Medulla oblongata (tissue), 1 donor: Measurements from ENCODE around the gene ANGPT4.
A peak's percentile ranks its signal among the peaks of the same experiment; 100 is the strongest.
"Not testable (repeated sequence)": the region's sequence is repeated elsewhere in the genome, so short reads cannot be mapped to it uniquely, and the experiment has no call there.

ENCODE experiments used
- DNase-seq: peaks from one replicate; pipeline ENCODE4 v3.0.0-alpha.2; 2015; ENCODE audit errors: extremely low spot score

Gene ANGPT4

DNA sequence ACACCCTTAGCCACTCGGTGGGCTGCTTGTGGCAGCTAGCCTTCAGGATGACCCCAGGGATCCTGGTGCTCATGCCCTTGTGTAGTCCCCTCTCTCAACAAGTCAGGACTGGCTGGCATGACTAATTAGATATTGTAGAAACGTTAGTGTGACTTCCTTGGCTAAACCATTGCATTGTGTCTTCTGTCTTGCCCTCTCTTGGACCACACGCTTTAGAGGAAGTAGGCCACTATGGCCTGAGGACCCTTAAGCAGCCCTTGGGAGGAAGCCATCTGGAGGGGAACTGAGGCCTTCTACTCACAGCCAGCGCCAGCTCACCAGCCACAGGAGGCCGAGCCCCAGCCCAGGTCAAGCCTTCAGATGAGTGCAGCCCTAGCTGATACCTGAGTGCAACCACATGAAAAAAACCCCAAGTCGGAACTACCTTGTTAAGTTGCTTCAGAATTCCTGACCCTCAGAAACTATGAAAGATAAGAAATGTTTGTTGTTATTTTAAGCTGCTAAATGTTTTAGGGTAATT, 10.1 kb downstream of the ANGPT4 start:
- no peak for DNase-seq

DNA sequence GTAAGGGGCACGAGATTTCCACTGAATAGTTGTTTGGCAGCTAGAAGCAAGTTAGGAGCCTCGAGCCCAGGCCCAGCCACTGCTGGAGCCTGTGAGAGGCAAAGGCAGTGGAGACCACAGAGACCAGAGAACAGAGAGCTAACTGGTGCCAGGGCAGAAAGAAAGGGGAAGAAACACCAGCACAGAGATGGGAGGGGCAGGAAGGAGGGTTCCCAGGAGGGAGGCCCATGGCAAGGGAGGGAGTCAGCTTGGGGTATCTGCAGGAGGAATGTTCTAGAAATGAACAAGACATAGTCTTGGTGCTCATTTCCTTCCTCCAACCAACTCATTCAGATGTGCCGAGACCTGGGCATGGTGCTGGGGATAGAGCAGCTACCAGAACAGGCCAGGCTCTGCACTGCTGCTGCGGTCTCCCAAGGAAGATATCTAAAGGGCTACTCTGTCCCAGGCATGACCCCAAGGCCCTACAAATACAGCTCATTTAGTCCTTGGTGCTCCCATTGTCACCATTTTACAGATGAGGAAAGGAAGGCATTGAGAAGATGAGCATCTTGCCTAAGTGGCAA, 10.7 kb downstream of the ANGPT4 start:
- peak; percentile 69 for DNase-seq

DNA sequence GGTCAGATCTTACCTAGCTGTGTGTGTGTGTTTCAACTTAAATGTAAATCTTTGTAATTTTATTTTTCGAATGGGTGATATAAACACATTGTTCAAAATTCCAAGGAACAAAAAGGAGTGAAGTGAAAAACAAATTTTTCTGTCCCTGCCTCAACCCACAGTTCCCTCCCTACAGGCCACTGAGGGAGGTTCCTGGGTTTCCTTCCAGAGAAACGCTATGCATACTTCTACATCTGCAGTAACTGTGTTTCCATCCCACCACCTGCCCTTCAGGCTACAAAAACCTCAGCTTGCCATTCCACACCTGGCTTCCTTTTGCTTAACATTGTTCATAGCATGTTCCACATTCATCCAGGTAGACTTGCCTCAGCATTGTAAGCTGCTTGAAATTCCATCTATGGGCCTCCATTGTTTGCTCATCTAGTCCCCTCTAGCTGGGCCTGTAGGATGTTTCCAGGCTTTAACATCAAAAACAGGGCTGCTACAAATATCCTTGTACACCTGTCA, 12.0 kb downstream of the ANGPT4 start:
- DNase-seq: no peak

DNA sequence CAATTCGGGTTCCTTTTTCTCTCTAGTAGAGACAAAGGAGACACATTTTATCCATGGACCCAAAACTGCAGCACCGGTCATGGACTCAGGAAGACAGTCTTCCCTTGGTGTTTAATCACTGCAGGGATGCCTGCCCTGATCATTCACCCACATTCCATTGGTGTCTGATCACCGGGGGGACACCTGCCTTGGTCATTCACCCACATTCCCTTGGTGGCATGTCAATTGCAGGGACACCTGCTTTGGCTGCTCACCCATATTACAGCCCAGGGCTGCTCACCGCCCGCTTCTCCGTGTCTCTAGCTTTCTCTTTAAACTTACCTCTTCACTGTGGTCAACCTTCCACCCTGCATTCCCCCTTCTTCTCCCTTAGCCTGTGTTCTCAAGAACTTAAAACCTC, 18.7 kb downstream of the ANGPT4 start:
- DNase-seq: not testable (repeated sequence)

DNA sequence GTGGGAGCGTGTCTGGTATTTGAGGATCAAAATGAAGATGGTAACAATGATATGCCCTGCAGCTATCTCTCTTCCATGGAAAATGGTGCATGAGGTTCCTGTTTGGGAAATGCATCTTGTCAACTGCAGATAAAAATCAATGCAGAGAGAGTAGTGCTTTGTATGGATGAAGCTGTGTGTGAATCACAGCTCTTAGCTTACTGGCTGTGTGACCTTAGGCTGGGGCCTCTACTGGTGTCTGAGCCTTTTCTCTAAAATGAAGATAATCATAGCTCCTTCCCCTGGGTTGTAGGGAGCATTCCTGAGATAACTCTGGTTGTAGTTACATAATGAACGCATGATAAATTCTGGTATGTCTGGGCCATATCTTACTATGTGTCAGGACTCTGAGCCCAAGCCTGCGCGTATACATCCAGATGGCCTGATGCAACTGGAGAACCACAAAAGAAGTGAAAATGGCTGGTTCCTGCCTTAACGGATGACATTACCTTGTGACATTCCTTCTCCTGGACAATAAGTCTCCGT, 19.6 kb downstream of the ANGPT4 start:
- no peak for DNase-seq

DNA sequence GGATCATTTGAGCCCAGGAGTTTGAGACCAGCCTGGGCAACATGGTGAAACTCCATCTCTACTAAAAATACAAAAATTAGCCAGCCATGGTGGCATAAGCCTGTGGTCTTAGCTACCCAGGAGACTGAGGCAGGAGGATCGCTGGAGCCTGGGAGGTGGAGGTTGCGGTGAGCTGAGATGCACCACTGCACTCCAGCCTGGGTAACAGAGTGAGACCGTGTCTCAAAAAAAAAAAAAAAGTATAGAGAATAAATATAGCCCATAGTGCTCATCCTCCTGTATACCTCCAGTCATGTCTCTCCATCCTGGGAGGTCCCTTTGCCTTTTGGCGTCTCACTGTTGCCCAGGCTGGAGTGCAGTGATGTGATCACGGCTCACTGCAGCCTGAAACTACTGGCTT, 23.8 kb downstream of the ANGPT4 start:
- not testable (repeated sequence) for DNase-seq

DNA sequence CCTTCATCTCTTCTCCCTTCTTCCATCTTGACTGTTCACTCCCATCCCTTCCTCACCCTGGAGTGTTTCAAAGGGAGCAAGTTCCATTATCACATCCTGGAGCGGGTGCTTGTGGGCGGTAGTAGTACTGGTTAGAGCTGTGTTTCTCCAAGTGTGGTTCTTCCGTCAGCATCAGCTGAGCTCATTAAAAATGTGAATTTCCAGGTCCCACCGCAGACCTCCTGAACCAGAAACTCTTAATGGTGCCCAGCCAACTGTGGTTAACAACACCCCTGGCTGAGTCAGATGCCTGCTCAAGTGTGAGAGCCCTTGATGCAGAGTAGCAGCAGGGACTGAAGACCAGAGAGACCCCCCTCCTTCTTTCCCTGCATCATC, 24.4 kb downstream of the ANGPT4 start:
- no peak for DNase-seq

DNA sequence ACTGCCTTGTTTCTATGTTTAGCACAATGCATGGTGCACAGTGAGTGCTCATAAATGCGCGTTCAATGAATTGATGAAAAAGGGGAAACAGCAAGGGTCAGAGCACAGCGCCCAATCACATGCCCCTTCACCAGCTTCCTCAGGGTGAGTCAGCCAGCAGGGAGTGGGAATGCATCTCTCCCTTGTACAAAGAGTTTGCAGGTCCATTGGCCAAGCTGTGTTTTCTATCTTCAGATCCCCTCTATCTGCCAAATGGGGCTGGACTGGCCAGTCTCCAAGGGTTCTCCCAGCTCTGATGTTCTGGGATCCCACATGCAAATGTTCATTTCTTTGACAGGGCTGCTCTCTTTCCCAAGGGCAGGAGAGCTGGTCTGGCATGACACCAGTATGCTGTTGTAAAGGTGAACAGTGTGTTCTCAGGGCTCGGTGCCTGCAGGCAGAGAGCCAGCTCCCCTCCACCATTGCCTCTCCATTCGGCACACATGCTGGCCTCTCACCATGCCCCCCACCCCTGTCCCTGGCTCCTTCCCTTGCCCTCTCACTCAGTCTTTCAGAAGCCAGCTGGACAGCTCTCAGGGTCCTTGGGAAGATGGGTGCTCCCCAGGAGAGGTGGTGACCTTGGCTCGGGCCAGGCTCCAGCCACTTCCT, 25.0 kb downstream of the ANGPT4 start:
- peak; percentile 30 for DNase-seq

DNA sequence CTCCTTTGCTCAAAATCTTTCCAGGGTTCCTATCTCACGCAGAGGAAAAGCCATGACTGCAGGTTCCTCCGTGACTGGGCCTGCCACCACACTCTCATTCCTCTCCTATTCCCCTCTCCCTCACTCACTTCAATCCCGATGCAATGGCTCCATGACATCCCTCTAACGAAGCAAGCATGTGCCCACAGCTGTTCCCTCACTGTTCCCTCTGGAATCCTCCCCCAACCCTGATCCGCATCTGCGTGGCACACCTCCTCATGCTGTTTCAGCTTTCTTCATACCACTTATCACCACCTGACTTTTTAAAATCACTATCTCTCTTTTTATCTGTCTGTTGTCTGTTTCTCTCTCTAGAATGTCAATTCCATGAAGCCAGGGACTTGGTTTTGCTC, 25.5 kb downstream of the ANGPT4 start:
- no peak for DNase-seq

DNA sequence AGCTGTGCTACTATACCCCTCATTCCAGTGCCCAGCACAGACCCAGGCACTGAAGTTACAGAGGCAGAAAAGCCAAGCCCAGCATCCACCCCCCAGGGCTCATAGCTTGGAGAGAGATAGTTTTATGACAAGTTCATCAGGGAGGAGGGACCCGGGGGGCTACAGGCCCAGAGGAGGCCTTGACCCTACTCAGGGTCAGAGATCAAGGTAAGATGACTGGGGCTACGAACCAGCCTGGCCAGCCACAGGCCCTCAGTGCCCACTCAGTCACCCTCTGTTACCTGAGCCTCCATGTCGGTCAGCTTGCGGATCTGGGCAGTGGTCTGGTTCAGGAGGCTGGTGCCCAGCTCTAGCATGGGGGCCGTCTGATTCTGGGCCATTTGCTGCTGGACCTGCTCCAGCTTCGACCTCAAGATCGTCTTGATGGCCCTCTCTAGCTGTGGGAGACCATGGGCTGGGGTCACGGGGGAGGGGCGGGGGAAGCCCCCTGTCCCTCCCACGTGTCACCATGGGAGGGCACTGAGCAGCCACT, 26.1 kb downstream of the ANGPT4 start:
- DNase-seq: no peak

DNA sequence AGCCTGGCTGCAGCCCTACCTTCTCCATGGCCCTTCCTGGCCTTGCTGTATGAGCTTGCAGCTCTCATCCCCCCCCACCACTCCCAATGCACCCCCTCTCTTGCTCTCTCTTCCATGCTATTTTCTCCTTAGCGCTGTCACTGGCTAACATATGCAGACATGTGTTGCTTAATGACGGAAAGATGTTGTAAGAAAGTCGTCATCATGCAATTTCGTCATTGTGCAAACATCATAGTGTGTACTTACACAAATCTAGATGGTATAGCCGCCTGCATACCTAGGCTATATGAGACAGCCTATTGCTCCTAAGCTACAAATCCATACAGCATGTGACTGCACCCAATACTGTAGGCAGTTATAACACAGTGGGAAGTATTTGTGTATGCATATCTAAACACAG, 27.0 kb downstream of the ANGPT4 start:
- no peak for DNase-seq

DNA sequence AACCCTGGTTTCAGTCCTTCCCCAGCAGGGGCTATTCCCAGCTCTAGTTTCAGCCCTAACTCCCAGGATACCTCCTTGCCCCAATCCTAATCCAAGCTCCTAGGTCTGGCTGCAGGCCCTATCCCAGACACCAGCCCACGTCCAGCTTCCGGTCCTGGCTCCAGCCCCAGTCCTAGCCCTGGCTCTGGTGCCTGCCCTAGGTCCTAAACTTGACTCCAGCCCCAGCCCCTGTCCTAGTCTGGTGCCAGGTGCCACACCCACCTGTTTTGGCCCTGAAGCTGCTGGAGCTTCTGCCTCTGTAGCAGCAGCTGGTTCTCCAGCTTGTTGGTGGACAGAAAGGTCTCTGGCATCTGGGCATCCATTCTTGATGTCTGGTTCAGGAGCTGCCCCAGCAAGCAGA, 28.1 kb downstream of the ANGPT4 start:
- DNase-seq: no peak

DNA sequence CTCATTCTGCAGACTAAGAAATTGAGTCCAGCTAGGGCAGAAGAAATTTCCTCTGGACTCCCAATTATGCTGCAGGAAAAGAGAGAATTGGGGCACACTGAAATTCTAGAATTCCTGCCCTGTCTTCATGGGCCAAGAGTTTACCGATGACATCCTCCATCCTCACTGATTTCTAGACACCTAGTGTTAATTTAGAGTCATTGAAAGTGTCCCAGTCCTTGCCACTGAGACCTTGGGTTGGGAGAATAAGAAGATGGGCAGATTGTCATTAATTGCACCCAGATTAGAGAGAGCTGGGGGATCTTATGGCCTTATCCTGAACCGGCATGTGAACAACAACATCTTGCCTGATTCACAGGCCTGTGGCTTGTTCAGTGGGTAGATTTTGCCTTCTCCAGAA, 29.0 kb downstream of the ANGPT4 start:
- DNase-seq: no peak

DNA sequence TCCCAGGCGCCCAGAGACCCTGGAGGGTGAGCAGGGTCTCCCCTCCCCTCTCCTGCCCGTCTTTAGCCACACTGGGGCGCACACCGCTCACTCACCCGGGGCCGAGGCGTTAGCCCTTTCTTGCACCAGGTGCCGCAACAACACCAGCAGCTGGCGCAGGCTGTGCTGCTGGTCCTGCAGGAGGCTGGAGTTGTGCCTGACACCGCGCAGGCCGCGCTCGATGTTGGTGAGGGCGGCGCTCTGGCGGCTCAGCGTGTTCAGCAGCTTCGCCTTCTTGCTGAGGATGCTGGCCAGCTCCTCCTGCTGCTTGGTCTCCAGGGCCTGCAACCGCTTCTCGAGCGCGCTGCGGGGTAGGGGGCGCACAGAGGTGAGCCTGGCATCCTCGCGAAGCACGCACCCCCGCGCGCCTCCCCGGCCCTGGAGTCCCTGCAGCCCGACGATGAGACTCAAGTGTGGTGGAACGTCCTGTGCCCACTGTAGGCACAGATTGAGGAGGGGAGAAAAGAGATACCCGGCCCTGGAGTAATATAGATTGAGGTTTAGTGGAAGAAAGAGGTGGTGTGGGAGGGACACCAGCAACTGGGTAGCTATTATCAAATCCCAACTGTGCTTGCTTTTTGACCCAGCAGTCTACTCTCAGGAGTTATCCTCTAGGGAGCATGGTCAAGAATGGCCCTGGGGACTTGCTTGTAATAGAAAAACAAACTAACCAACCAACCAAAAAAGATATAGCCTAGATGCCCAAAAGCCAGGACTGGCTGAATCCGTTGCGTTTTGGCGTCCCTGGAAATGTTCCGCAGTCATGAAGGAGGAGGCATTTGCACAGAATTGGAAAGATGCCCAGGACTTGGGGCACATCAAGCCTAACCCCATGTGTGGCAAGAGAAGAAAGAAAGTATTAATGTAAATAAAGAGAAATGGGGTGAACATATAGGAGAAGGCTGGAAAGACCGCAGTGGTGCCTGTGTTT, 30.9 kb downstream of the ANGPT4 start:
- DNase-seq: peak; percentile 8

DNA sequence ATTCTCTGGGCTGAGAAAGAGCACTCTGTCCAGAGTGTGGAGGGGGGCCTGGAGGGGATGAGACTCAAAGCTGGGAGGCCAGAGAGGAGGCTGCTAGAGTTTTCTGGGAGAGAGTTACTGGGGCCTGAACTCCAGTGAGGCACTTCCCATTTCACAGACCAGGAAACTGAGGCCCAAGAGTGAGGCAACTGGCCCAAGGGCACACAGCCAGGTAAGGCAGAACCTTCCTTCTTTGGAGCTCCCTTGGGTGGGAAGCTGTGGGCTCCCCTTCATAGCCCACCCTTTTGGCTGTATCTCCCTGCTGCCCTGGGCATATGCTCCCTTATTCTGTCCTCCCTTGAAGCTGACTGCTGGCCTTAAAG, 34.4 kb downstream of the ANGPT4 start:
- no peak for DNase-seq

DNA sequence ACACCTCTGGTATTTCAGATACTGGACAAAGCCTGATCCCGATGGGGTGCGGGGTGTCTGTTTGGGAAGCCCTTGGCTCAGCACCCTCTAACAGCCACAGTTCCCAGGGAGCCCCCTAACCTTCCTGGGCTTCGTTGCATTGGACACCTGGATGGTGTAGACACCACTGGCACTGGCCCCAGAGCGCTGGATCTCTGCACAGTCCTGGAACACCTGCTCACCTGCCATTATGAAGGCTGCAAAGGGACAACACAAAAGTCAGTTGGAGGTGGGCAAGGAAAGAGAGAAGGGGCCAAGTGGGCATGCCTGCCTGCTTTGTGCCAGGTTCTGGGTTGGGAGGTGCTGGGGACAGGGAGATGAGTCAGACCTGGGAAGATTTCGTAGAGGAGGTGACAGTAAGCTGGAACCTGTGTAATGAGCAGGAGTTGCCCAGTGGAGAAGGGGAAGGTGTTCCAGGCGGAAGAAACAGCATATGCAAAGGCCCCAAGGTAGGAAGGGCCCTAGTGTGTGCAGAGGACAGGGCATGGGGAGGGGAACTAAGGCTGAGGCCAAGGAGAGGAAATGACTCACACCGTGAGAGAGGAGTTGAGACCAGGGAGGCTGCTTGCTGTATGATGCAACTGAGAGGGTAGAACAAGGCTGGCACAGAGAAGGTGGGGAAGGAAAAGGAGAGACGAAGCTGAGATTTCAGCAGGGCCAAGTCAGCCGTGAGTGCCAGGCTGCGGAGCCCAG, 34.9 kb downstream of the ANGPT4 start:
- no peak for DNase-seq

DNA sequence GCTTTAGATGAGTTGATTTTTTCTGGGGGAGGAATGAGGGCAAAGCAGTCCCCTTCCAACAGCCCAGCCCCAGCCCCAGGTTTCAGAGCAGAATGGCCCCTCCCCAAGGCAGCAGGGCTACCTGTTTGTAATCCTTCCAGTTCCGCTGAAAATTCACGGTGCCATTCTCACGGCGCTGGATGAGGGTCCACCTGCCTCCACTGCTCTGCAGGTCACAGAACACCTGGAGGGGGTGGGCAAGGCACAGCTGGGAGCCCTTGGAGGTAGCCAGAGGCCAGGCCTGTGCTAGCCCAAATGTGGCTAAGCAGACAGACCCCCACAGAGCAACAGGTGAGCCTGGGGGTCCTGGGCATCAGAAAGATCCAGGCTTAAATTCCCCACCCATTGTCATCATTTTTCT, 36.5 kb downstream of the ANGPT4 start:
- no peak for DNase-seq

DNA sequence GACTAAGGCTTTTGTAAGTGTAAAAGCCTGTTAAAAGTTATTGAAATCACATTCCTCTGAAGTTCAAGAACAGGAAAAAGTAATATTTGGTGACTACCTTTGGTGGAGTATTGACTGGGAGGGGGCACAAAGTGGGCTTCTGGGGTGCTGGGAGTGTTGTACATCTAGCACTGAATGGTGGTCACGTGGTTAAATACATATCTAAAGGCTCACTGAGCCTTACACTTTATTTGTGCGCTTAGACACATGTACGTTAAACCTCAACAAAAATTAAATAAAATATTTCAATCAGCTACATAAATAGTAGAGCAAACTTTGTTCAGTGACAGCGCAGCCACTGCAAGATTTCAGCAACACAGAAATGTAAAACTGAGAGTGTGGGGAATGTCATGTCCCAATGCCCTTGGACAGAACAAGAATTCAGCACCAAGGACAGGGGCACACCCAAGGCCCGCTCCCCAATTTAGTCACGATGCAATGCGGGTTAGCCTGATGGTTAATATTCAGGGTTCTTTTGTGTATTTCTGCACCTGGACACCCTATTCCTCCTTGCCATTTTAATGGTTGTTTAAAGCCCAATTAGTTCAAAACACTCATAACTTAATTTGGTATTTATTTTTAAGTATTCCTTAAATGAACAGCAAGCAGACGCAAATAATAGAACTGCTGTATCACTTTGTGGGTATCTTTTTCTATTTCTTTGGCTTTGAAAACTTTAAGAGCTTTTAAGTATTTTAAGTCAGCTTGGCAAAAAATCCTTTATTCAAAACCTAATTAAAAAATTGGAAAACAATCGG, 37.4 kb downstream of the ANGPT4 start:
- DNase-seq: no peak

DNA sequence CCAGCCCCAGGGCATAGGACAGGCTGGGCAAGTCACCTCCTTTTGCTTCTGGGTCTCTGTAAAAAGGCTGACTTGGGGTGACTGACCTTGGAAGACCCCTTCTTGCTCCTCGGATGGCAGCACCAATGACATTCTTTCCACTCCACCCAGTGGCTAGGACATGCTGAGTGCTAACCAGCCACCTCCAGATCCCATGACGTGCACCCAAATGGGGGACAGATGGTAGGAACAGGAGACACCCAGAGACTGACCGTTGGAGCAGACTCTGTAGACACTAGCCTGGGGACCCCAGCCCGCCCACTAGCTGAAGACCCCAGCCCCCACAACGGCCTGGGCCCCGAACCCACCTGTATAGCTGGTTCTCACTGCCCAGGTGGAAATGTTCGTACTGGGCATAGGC, 38.3 kb downstream of the ANGPT4 start:
- DNase-seq: no peak

DNA sequence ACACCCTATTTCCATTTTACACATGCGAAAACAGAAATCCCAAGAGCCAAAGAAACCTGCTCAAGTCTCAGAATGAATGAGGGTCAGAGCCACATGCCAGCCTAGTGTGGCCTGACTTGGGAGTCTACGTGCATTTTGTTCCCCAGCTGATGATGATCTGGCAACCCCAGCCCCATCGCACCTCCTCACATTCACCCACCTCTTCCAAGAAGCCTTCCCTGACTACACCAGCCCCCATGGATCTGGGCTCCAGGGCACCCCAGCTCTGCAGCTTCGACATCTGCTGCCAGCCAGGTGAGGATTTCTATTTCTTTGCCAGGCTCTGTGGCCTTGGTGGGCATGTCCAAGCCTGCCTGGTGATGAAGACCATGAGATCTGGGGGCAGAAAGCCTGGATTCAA, 41.0 kb downstream of the ANGPT4 start:
- no peak for DNase-seq
